ENCODE results near the gene LRRC4C. TPM values are rescaled to one million over a fixed set of nuclear protein-coding genes. Genes with fewer than 3 reads are reported as not detected.

The LRRC4C gene
- total RNA-seq, 6 experiments from 2014 or later = 0.25 to 0.43 (median 0.27) TPM

DNA sequence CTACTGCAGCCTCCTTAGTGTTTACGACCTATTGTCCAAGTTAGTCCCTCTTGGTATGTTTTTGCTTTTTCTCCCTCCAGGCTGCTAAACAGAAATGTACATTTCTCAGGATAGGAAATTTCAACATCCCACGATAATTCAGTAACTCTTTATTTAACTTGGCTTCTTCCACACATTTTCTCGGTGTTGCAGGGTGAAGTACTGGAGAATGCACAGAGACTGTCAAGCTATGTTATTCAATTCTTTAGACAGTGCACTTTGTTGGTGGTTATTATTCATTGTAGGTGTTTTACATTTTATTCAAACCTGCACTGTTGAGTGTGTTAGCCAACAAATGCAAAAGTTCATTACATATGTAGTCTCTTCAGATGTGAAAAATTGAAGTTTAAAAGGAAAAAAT lies 839.8 kb downstream of the LRRC4C start:
- TF ChIP-seq POLR2A (IDR thresholded peaks at IDR 0.05) = no peak
- TF ChIP-seq, protein P1, sequence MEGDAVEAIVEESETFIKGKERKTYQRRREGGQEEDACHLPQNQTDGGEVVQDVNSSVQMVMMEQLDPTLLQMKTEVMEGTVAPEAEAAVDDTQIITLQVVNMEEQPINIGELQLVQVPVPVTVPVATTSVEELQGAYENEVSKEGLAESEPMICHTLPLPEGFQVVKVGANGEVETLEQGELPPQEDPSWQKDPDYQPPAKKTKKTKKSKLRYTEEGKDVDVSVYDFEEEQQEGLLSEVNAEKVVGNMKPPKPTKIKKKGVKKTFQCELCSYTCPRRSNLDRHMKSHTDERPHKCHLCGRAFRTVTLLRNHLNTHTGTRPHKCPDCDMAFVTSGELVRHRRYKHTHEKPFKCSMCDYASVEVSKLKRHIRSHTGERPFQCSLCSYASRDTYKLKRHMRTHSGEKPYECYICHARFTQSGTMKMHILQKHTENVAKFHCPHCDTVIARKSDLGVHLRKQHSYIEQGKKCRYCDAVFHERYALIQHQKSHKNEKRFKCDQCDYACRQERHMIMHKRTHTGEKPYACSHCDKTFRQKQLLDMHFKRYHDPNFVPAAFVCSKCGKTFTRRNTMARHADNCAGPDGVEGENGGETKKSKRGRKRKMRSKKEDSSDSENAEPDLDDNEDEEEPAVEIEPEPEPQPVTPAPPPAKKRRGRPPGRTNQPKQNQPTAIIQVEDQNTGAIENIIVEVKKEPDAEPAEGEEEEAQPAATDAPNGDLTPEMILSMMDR (IDR thresholded peaks at IDR 0.05) = no peak
- no peaks in the 10 kb centered on the region for H3K36me3 ChIP-seq
- 19% methylated on average over 3 of the region's 3 CpGs for WGBS (ENCODE audit: insufficient coverage, low coverage, low lambda C conversion rate, missing lambda C conversion rate)
- H3K9me3 ChIP-seq = no peaks in the 10 kb centered on the region
- intact Hi-C loops (cut with DNase I) = no loop called here
- H3K27ac ChIP-seq = no peak overlapping the region
- DNase-seq = no peak
- H3K4me1 ChIP-seq = no peaks in the 10 kb centered on the region
- no peaks in the 10 kb centered on the region for H3K27me3 ChIP-seq
- no peak overlapping the region for H3K4me3 ChIP-seq
- peak; percentile 68 to 84 (median 77) for ATAC-seq

- Histone ChIP-seq H3K9me3 (peaks cover 0 to 8% (median 3%) of the 10 kb centered on the region in 4 donors), H3K4me3 (no peak overlapping the region), H3K27ac (no peak overlapping the region), H3K27me3 (no peaks in the 10 kb centered on the region), H3K4me1 (no peaks in the 10 kb centered on the region), H3K36me3 (no peaks in the 10 kb centered on the region)
- intact Hi-C loops (cut with DNase I) = no loop called here
- TF ChIP-seq POLR2A (IDR thresholded peaks at IDR 0.05) = no peak
- TF ChIP-seq, protein P1 (IDR thresholded peaks at IDR 0.05) = no peak
- 60% methylated on average over 3 of the region's 3 CpGs for WGBS (ENCODE audit: insufficient coverage, low coverage, low lambda C conversion rate, missing lambda C conversion rate)
- ATAC-seq (no peak), DNase-seq (no peak)
These were observed 852.7 kb downstream of the LRRC4C start for GRCh38 chr11:40606800-40607199.

- intact Hi-C loops (cut with DNase I) = no loop called here
These were observed 856.4 kb downstream of the LRRC4C start for GRCh38 chr11:40602866-40603552.

GRCh38 chr11:40597546-40598113 lies 861.8 kb downstream of the LRRC4C start:
- WGBS (ENCODE audit: insufficient coverage, low coverage, low lambda C conversion rate, missing lambda C conversion rate) = 21% methylated on average over 5 of the region's 5 CpGs
- peak; percentile 81 to 94 (median 86) for ATAC-seq

More at GRCh38 chr11:40602866-40603552, 856.4 kb downstream of the LRRC4C start:
- Histone ChIP-seq H3K4me1 (peaks cover 0 to 2% (median 0%) of the 10 kb centered on the region in 4 donors), H3K4me3 (no peak overlapping the region), H3K27ac (no peak overlapping the region), H3K9me3 (peaks cover 0 to 8% (median 0%) of the 10 kb centered on the region in 4 donors), H3K36me3 (no peaks in the 10 kb centered on the region), H3K27me3 (no peaks in the 10 kb centered on the region)
- TF ChIP-seq, protein P1 (IDR thresholded peaks at IDR 0.05) = no peak
- no peak for TF ChIP-seq POLR2A (IDR thresholded peaks at IDR 0.05)
- WGBS (ENCODE audit: insufficient coverage, low coverage, low lambda C conversion rate, missing lambda C conversion rate) = 62% methylated on average over 3 of the region's 3 CpGs
- ATAC-seq (no peak), DNase-seq (no peak)

More at GRCh38 chr11:40597546-40598113, 861.8 kb downstream of the LRRC4C start:
- no peaks in the 10 kb centered on the region for H3K36me3 ChIP-seq
- H3K9me3 ChIP-seq = no peaks in the 10 kb centered on the region
- no peak overlapping the region for H3K4me3 ChIP-seq
- intact Hi-C loops (cut with DNase I) = no loop called here
- DNase-seq = no peak
- H3K27me3 ChIP-seq = no peaks in the 10 kb centered on the region
- peaks cover 0 to 6% (median 0%) of the 10 kb centered on the region in 4 donors for H3K4me1 ChIP-seq
- H3K27ac ChIP-seq = no peak overlapping the region
- TF ChIP-seq, protein P1 (IDR thresholded peaks at IDR 0.05) = no peak
- TF ChIP-seq POLR2A (IDR thresholded peaks at IDR 0.05) = no peak
